Endodermal cell (in vitro differentiated cells): ENCODE data around the gene ARID5A. TPM values are rescaled to one million over a fixed set of nuclear protein-coding genes. Genes with fewer than 3 reads are reported as not detected.

Experiments used
- DNase-seq: peaks from one replicate; pipeline ENCODE4 v3.0.0-alpha.2; 2017
- H3K27ac ChIP-seq: 2 replicates; pipeline ENCODE4 v1.5.1; 2013; ENCODE audit warnings: mild to moderate bottlenecking, low read depth, low read length, moderate library complexity
- H3K27me3 ChIP-seq: 2 replicates; pipeline ENCODE4 v1.6.1; 2013; ENCODE audit warnings: mild to moderate bottlenecking, low read length, moderate library complexity; ENCODE audit not compliant: insufficient read depth, control insufficient read depth, poor library complexity, severe bottlenecking
- H3K36me3 ChIP-seq: 2 replicates; pipeline ENCODE4 v1.7.0; 2013; ENCODE audit warnings: mild to moderate bottlenecking, low read length, moderate library complexity; ENCODE audit not compliant: control insufficient read depth, insufficient read depth
- H3K4me1 ChIP-seq: one replicate; pipeline ENCODE4 v1.7.0; 2013; ENCODE audit warnings: low read length; ENCODE audit not compliant: control insufficient read depth, insufficient read depth
- H3K4me3 ChIP-seq: 2 replicates; pipeline ENCODE4 v1.5.1; 2013; ENCODE audit warnings: mild to moderate bottlenecking, low read length, moderate library complexity
- H3K9ac ChIP-seq: 2 replicates; pipeline ENCODE4 v1.6.1; 2013; ENCODE audit warnings: mild to moderate bottlenecking, low read length, moderate library complexity; ENCODE audit not compliant: poor library complexity, severe bottlenecking; ENCODE audit errors: extremely low read depth
- H3K9me3 ChIP-seq: 2 replicates; pipeline ENCODE4 v1.6.1; 2013; ENCODE audit warnings: mild to moderate bottlenecking, low read length, moderate library complexity; ENCODE audit not compliant: control insufficient read depth
- H3K27ac Mint-ChIP-seq: 2 replicates; pipeline ENCODE4 v1.8.0; 2020; ENCODE audit warnings: mixed read lengths
- H3K27me3 Mint-ChIP-seq: 2 replicates; pipeline ENCODE4 v1.8.0; 2021; ENCODE audit warnings: mild to moderate bottlenecking, mixed read lengths; ENCODE audit not compliant: insufficient read depth
- H3K36me3 Mint-ChIP-seq: 2 replicates; pipeline ENCODE4 v1.8.0; 2020; ENCODE audit warnings: low read depth, mixed read lengths
- H3K4me1 Mint-ChIP-seq: 2 replicates; pipeline ENCODE4 v1.8.0; 2020; ENCODE audit warnings: mixed read lengths
- H3K4me3 Mint-ChIP-seq: 2 replicates; pipeline ENCODE4 v1.8.0; 2020; ENCODE audit warnings: mild to moderate bottlenecking, moderate library complexity, mixed read lengths
- H3K9me3 Mint-ChIP-seq: 2 replicates; pipeline ENCODE4 v1.8.0; 2020; ENCODE audit warnings: mild to moderate bottlenecking, mixed read lengths
- CTCF ChIP-seq: fragments of 200-600 bp; sonication (generic); conservative IDR thresholded peaks from 2 replicates; pipeline ENCODE4 v1.5.0; 2021; ENCODE audit warnings: antibody characterized with exemption, mild to moderate bottlenecking
- WGBS, 2 experiments: methylation state at CpG; one replicate each; pipeline versions ENCODE4 v1.1.5 to v1.1.7; 2013; ENCODE audit warnings: missing lambda C conversion rate in 2 of 2, mixed read lengths in 1 of 2; ENCODE audit not compliant: insufficient coverage in 1 of 2, insufficient read length in 1 of 2; 5-methylcytosine and 5-hydroxymethylcytosine counted together
- total RNA-seq, 2 donors: library from RNA; stranded (reverse); fragmentation: NEBNext Ultra II Directional in 1 of 2; extraction: Animal tissue kit (Norgen Biotek cat#: 25700) in 1 of 2; gene quantifications; 2 replicates in 1 of 2; 3 replicates in 1 of 2; pipeline ENCODE4 v1.2.1, GENCODE V29; 2021

Gene ARID5A
- total RNA-seq, 2 donors from 2014 or later, result 1.8 to 3.5 TPM

GRCh38 chr2:96550787-96551604, 14.4 kb downstream of the ARID5A start:
- H3K4me3 ChIP-seq, result no peak overlapping the region
- peak; percentile 40 for DNase-seq
- H3K36me3 ChIP-seq, result no peaks in the 10 kb centered on the region
- peaks cover 1% of the 10 kb centered on the region for H3K36me3 Mint-ChIP-seq
- H3K27ac Mint-ChIP-seq, result no peak overlapping the region
- no peaks in the 10 kb centered on the region for H3K4me1 Mint-ChIP-seq
- TF ChIP-seq CTCF, result no peak
- no peak overlapping the region for H3K9ac ChIP-seq
- H3K9me3 ChIP-seq, result peaks cover 5% of the 10 kb centered on the region
- H3K4me3 Mint-ChIP-seq, result no peak overlapping the region
- no peaks in the 10 kb centered on the region for H3K27me3 ChIP-seq
- no peak overlapping the region for H3K27ac ChIP-seq
- WGBS, 2 experiments, result 92% methylated on average over 7 to 14 of the region's 14 CpGs
- H3K27me3 Mint-ChIP-seq, result peaks cover 2% of the 10 kb centered on the region
- no peaks in the 10 kb centered on the region for H3K9me3 Mint-ChIP-seq
- H3K4me1 ChIP-seq, result no peaks in the 10 kb centered on the region

- no peaks in the 10 kb centered on the region for H3K36me3 ChIP-seq
- no peaks in the 10 kb centered on the region for H3K9me3 ChIP-seq
- no peak overlapping the region for H3K4me3 ChIP-seq
- Mint-ChIP-seq H3K4me1 (peaks cover 5% of the 10 kb centered on the region), H3K4me3 (no peak overlapping the region), H3K27ac (no peak overlapping the region), H3K36me3 (peaks cover 1% of the 10 kb centered on the region), H3K9me3 (no peaks in the 10 kb centered on the region), H3K27me3 (peaks cover 2% of the 10 kb centered on the region)
- DNase-seq, result peak; percentile 30
- TF ChIP-seq CTCF, result no peak
- H3K27ac ChIP-seq, result no peak overlapping the region
- 93 to 96% methylated on average over 22 to 25 of the region's 25 CpGs for WGBS, 2 experiments
- H3K9ac ChIP-seq, result no peak overlapping the region
- no peaks in the 10 kb centered on the region for H3K4me1 ChIP-seq
- H3K27me3 ChIP-seq, result no peaks in the 10 kb centered on the region
These were observed 15.2 kb downstream of the ARID5A start for GRCh38 chr2:96551605-96552314.

- Histone ChIP-seq H3K27ac (no peak overlapping the region), H3K36me3 (no peaks in the 10 kb centered on the region), H3K27me3 (no peaks in the 10 kb centered on the region), H3K4me1 (no peaks in the 10 kb centered on the region), H3K9ac (no peak overlapping the region), H3K9me3 (no peaks in the 10 kb centered on the region), H3K4me3 (no peak overlapping the region)
- no peak overlapping the region for H3K27ac Mint-ChIP-seq
- no peak for DNase-seq
- no peak overlapping the region for H3K4me3 Mint-ChIP-seq
- peaks cover 1% of the 10 kb centered on the region for H3K36me3 Mint-ChIP-seq
- no peak for TF ChIP-seq CTCF
- H3K4me1 Mint-ChIP-seq, result peaks cover 6% of the 10 kb centered on the region
- WGBS, 2 experiments, result 91 to 93% methylated on average over 8 to 18 of the region's 18 CpGs
- no peaks in the 10 kb centered on the region for H3K9me3 Mint-ChIP-seq
- peaks cover 2% of the 10 kb centered on the region for H3K27me3 Mint-ChIP-seq
These were observed 16.0 kb downstream of the ARID5A start for GRCh38 chr2:96552315-96553175.
